Neural crest cell (in vitro differentiated cells): ENCODE measurements around the gene ZFAND2B. TPM values are rescaled to one million over a fixed set of nuclear protein-coding genes. Genes with fewer than 3 reads are reported as not detected.
A peak's percentile ranks its signal among the peaks of the same experiment; 100 is the strongest.

Source experiments
- DNase-seq: peaks from one replicate; pipeline ENCODE4 v3.0.0; 2021; ENCODE audit warnings: low read depth, mixed read lengths, low spot score
- H3K27ac Mint-ChIP-seq: one replicate; pipeline ENCODE4 v1.8.0; 2021; ENCODE audit warnings: mild to moderate bottlenecking, mixed read lengths; ENCODE audit not compliant: unreplicated experiment
- H3K27me3 Mint-ChIP-seq: 2 replicates; pipeline ENCODE4 v1.8.0; 2021; ENCODE audit warnings: low read depth, mild to moderate bottlenecking, mixed read lengths
- H3K36me3 Mint-ChIP-seq: 2 replicates; pipeline ENCODE4 v1.8.0; 2021; ENCODE audit warnings: low read depth, mild to moderate bottlenecking, mixed read lengths
- H3K4me1 Mint-ChIP-seq: 2 replicates; pipeline ENCODE4 v1.8.0; 2021; ENCODE audit warnings: mixed read lengths
- H3K4me3 Mint-ChIP-seq: one replicate; pipeline ENCODE4 v1.8.0; 2021; ENCODE audit warnings: mild to moderate bottlenecking, mixed read lengths
- H3K9me3 Mint-ChIP-seq: 2 replicates; pipeline ENCODE4 v1.8.0; 2021; ENCODE audit warnings: mixed read lengths
- CTCF ChIP-seq: fragments of 200-600 bp; sonication (generic); conservative IDR thresholded peaks from 2 replicates; pipeline ENCODE4 v1.5.0; 2021; ENCODE audit warnings: antibody characterized with exemption, mild to moderate bottlenecking
- total RNA-seq: library from RNA; stranded (reverse); gene quantifications from 2 replicates; pipeline ENCODE4 v1.2.1, GENCODE V29; 2021

Gene ZFAND2B
- total RNA-seq, 1 donor from 2014 or later, result 30.1 TPM

GRCh38 chr2:219209236-219210195 is 2.9 kb downstream of the ZFAND2B start:
- peaks cover 3% of the 10 kb centered on the region for H3K27me3 Mint-ChIP-seq
- H3K9me3 Mint-ChIP-seq, result peaks cover under 1% of the 10 kb centered on the region
- no peak for TF ChIP-seq CTCF
- H3K4me1 Mint-ChIP-seq, result peaks cover 21% of the 10 kb centered on the region
- peaks cover 4% of the 10 kb centered on the region for H3K36me3 Mint-ChIP-seq
- H3K27ac Mint-ChIP-seq, result peak overlapping the region; percentile 92
- peak overlapping the region; percentile 80 for H3K4me3 Mint-ChIP-seq
- no peak for DNase-seq

- Mint-ChIP-seq H3K36me3 (peaks cover 4% of the 10 kb centered on the region), H3K9me3 (no peaks in the 10 kb centered on the region), H3K4me1 (peaks cover 21% of the 10 kb centered on the region), H3K27me3 (peaks cover 3% of the 10 kb centered on the region), H3K4me3 (no peak overlapping the region), H3K27ac (peak overlapping the region; percentile 92)
- DNase-seq, result no peak
- no peak for TF ChIP-seq CTCF
Measured at GRCh38 chr2:219210196-219210885, 3.8 kb downstream of the ZFAND2B start.

- Mint-ChIP-seq H3K27me3 (peaks cover 3% of the 10 kb centered on the region), H3K27ac (no peak overlapping the region), H3K9me3 (no peaks in the 10 kb centered on the region), H3K4me1 (peaks cover 21% of the 10 kb centered on the region), H3K4me3 (peak overlapping the region; percentile 62), H3K36me3 (peaks cover 4% of the 10 kb centered on the region)
- DNase-seq, result no peak
- no peak for TF ChIP-seq CTCF
Measured at GRCh38 chr2:219210886-219211362, 4.3 kb downstream of the ZFAND2B start.

GRCh38 chr2:219213026-219213415 is 6.4 kb downstream of the ZFAND2B start:
- no peaks in the 10 kb centered on the region for H3K9me3 Mint-ChIP-seq
- TF ChIP-seq CTCF, result no peak
- peaks cover 6% of the 10 kb centered on the region for H3K36me3 Mint-ChIP-seq
- no peak overlapping the region for H3K4me3 Mint-ChIP-seq
- DNase-seq, result no peak
- no peaks in the 10 kb centered on the region for H3K27me3 Mint-ChIP-seq
- H3K4me1 Mint-ChIP-seq, result peaks cover 17% of the 10 kb centered on the region
- H3K27ac Mint-ChIP-seq, result no peak overlapping the region

GRCh38 chr2:219213486-219214071 is 7.0 kb downstream of the ZFAND2B start:
- no peaks in the 10 kb centered on the region for H3K27me3 Mint-ChIP-seq
- H3K9me3 Mint-ChIP-seq, result no peaks in the 10 kb centered on the region
- DNase-seq, result no peak
- H3K4me3 Mint-ChIP-seq, result peak overlapping the region; percentile 15
- no peak overlapping the region for H3K27ac Mint-ChIP-seq
- TF ChIP-seq CTCF, result no peak
- peaks cover 2% of the 10 kb centered on the region for H3K36me3 Mint-ChIP-seq
- peaks cover 14% of the 10 kb centered on the region for H3K4me1 Mint-ChIP-seq
